Measurements from ENCODE around the gene COX10. TPM values are rescaled to one million over a fixed set of nuclear protein-coding genes. Genes with fewer than 3 reads are reported as not detected.

The COX10 gene
- total RNA-seq, 1 donor from 2014 or later, result 8.7 TPM

- ATAC-seq (no peak), DNase-seq (ENCODE audit: low spot score) (no peak)
- intact Hi-C loops (cut with DNase I), result no loop called here
Observed at GRCh38 chr17:14067347-14067746, 2.0 kb upstream of the COX10 start.

DNA sequence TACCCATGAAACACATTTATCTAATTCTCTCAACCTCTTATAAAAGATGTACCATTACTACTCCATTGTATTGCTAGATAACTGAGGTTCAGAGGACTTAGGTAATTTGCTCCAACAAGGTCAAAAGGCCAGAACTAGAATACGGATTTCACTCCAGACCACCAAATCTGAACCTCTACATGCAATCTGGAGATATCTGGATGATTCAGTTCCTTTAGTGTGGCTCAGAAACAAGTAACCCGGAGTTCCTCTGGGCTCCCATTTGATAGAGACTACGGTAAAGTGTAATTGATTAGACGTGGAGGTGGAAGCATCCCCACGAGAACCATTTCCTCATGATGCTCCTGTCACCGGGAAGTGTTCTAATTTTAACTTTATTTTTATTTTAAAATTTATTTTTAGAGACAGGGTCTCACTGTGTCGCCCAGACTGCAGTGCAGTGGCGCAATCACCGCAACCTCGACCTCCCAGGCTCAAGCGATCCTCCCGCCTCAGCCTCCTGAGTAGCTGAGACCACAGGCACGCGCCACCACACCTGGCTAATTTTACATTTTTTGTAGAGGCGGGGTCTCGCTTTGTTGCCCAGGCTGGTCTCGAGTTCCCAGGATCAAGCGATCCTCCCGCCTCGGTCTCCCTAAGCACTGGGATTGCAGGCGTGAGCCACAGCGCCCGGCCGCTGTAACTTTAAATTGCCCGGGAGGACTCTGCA is 608 bp upstream of the COX10 start:
- no peak for ATAC-seq
- no peak for DNase-seq (ENCODE audit: low spot score)
- intact Hi-C loops (cut with DNase I), result no loop called here

GRCh38 chr17:14070344-14070984 is 1.2 kb downstream of the COX10 start:
- intact Hi-C loops (cut with DNase I), result no loop called here
- ATAC-seq, result no peak

GRCh38 chr17:14072881-14073280 is 3.6 kb downstream of the COX10 start:
- no peak for DNase-seq (ENCODE audit: low spot score)
- intact Hi-C loops (cut with DNase I), result no loop called here
- ATAC-seq, result no peak

More at GRCh38 chr17:14070344-14070984, 1.2 kb downstream of the COX10 start:
- DNase-seq (ENCODE audit: low spot score), result no peak

DNA sequence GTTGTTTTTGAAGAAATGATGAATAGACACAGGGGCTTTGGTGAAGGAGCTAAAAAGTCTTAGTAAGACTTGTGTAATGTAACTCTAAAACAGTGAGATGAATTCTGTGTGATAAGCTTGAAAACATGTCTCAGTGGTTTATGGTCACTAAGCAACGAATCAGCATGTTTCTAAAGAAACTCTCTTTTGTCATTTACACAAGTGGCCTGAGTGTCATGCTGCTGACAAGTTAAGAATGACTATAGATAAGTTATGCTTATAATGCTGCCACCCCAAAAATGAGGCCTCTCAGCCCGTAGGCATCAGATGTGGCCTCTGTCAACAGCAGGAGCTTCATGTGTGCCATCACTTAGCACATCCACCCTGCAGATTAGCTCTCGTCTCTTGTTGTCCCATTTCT is 8.7 kb downstream of the COX10 start:
- intact Hi-C loops (cut with DNase I), result no loop called here
- DNase-seq (ENCODE audit: low spot score) (no peak), ATAC-seq (no peak)

- ATAC-seq (no peak), DNase-seq (ENCODE audit: low spot score) (no peak)
- intact Hi-C loops (cut with DNase I), result no loop called here
Observed at GRCh38 chr17:14080847-14081251, 11.5 kb downstream of the COX10 start.

DNA sequence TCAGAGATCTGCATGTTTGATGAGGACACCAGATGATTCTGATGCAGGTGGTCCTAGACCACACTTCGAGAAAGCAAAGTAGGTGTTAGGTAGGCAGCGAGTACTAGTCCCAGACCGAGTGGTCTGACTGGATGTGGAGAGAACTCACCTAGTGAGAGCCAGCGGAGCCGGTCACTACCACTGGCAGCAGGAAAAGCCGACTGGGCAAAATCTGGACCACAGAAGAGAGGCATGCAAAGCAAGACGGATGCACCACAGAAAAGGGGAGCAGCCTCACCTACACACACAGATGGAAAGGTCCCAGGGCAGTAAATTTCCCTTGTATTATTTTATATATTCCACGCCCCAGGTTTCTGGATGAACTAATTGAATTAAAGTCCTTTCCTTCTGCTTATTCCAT is 13.5 kb downstream of the COX10 start:
- intact Hi-C loops (cut with DNase I), result no loop called here
- DNase-seq (ENCODE audit: low spot score) (no peak), ATAC-seq (no peak)

DNA sequence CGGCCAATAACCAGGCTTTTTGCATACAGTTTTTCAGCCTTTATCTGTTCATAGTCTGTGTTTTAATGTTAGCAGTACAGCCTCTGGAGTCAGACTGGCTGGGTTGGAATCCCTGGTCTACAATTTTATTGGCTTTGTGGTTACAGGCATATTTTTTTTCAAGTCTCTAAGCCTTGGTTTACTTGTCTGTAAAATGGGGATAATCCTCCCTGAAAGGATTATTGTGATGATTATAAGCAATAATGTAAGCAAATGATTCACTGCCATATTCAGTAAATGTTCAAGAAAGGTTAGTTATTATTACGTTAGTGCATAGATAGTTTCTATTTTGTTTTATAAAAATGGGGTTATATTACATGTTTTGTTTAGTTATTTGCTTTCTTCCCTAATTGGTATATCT is 15.7 kb downstream of the COX10 start:
- intact Hi-C loops (cut with DNase I), result no loop called here
- DNase-seq (ENCODE audit: low spot score) (no peak), ATAC-seq (no peak)

DNA sequence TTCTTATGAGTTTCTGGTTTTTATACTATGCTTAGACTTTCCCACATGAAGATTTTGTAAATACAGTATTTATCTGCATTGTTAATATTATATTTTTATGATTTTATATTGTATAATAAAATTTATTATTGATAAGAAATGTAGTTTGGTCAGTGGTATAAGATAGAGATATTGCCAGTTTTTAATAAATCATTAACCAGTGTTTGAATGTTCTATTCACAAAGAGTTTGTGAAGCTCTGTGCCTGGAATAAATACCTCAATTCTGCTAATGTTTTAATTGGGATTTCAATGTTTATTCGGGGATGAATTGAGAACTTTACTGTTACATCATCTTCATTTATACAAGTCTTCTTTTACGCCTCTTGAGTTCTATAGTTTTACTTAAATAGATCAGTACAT is 16.9 kb downstream of the COX10 start:
- intact Hi-C loops (cut with DNase I), result no loop called here
- ATAC-seq (no peak), DNase-seq (ENCODE audit: low spot score) (no peak)

- ATAC-seq (no peak), DNase-seq (ENCODE audit: low spot score) (no peak)
- intact Hi-C loops (cut with DNase I), result no loop called here
Observed at GRCh38 chr17:14089179-14089578, 19.9 kb downstream of the COX10 start.

- no peak for DNase-seq (ENCODE audit: low spot score)
- ATAC-seq, result no peak
- intact Hi-C loops (cut with DNase I), result no loop called here
Observed at GRCh38 chr17:14091367-14091766, 22.1 kb downstream of the COX10 start.

- intact Hi-C loops (cut with DNase I), result no loop called here
- no peak for DNase-seq (ENCODE audit: low spot score)
- no peak for ATAC-seq
Observed at GRCh38 chr17:14092808-14093207, 23.5 kb downstream of the COX10 start.

DNA sequence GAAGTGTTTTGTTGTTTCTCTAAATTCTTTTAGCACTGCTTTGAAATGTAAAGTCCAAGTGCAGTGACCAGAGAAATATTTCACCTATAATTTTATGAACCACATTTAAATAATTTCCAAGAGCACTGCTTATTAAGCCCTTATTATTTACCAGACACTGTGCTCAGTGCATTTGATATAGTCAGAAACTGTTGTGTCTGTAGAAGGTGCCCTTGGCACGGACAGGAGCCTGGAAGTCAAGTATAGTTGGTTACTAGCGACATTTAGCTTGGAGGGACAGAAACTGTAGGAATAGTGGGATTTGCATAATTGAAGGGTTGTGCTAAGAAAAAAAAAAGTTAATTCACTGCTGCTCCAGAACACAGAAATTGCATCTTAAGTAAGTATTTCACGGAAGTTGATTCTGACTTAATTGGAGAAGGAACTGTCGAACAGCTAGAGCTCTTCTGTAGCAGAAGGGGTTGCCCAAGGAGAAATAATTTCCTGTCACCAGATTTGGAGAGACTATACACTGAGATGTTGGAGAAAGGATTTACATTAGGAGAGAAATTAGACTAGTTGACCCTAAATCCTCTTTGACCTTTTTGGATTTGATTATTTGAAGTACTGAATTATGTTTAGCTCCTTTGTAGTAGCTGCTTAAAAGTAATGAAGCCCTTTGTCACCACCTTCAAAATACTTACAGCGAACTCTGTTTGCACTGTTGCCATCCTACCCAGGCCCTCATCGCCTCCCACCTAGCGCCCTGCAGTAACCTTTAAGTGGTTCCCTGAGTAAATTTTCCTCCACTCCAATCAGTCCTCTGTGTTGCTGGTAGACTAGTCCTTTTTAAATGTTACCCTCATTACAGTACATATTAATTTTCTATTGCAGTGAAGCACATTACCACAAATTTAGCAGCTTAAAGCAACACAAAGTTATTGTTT is 25.6 kb downstream of the COX10 start:
- intact Hi-C loops (cut with DNase I), result no loop called here
- no peak for DNase-seq (ENCODE audit: low spot score)
- no peak for ATAC-seq

GRCh38 chr17:14095631-14096030 is 26.3 kb downstream of the COX10 start:
- DNase-seq (ENCODE audit: low spot score) (no peak), ATAC-seq (no peak)
- intact Hi-C loops (cut with DNase I), result no loop called here

- no peak for ATAC-seq
- DNase-seq (ENCODE audit: low spot score), result no peak
- intact Hi-C loops (cut with DNase I), result no loop called here
Observed at GRCh38 chr17:14098246-14098645, 28.9 kb downstream of the COX10 start.

DNA sequence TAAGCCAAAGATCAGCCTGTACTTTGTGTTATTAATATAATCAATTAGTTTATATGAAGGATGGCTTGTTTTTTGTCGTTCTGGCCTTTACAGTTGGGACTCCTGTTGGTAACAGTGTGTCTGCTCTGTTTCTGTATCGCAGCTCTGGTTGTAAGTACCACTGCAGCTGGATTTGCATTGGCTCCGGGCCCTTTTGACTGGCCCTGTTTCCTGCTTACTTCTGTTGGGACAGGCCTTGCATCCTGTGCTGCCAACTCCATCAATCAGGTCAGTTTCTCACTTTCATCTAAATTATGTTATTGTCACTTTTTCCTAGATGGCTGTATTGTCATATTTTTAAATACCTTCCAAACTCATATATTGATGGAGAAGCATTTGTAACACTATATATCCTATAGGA is 32.7 kb downstream of the COX10 start:
- intact Hi-C loops (cut with DNase I), result no loop called here
- DNase-seq (ENCODE audit: low spot score) (no peak), ATAC-seq (no peak)

DNA sequence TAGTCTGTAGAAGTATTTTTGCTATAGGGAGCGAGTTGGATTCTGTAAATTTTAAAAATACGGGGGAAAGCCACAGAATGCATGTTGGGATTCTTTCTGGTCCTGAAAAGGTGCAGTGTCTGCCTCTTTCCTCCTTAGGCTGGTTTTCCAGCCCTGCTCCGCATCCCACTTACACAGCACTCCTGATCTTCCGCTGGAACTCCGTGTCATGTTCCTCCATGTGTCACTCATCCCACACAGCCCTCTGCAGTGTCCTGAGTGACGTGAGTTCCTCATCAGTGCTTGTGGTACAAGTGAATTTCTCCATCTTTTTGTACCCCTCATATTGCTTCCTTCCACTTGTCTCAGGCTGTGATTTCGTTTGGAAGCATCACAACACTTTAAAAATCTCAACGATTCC is 34.5 kb downstream of the COX10 start:
- intact Hi-C loops (cut with DNase I), result no loop called here
- DNase-seq (ENCODE audit: low spot score), result no peak
- ATAC-seq, result no peak

DNA sequence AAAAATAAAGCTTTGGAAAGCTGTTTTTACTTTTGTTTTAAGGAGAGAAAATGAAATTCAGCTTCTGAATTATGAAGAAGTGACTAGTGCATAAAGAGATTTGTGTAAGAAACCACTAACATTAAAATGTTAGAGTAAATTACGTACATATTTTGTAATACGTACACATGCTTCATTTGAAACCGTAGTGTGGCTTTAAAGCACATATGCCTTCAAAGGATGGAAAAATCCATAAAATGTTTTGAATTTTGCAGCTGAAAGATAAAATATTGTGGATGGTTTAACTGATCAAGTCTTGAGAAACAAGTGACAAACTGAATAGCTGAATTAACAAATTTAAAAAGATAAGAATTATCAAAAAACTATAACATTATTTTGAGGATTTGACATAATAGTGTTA is 35.4 kb downstream of the COX10 start:
- intact Hi-C loops (cut with DNase I), result no loop called here
- DNase-seq (ENCODE audit: low spot score) (no peak), ATAC-seq (no peak)

DNA sequence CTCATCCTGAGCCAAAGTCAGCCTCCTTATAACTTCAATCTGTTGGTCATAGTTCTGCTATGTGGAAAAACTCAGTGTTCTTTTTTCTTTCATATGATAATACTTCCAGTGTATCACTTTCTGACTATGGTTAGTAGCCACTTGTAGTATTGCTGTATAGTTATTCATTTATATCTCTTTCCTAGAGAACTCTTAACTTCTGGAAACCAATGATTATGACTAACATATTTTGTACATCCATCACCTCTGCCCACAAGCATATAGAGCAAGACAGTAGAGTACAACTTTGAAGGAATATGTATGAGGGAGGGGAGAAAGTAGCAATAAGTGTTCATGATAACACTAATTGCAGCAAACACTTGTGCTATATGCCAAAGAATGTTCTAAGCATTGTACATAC is 38.6 kb downstream of the COX10 start:
- intact Hi-C loops (cut with DNase I), result no loop called here
- ATAC-seq (no peak), DNase-seq (ENCODE audit: low spot score) (no peak)

DNA sequence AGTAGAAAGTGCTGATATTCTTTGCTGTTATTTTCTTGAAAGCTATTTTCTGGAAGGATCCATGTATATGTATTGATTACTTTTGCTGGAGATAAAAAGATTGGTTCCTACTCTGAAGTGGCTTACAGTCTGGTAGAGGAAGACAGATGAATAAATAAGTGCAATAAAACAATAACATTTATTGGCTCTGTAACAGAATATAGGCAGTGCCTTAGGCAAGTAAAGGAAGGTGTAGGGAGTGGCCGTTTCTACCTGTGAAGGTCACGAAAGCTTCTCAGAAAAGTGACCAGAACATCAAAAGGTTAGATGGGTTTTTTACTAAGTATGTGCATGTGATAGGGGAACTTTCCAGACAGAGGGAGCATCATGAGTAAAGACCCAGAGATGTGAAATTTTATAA is 43.1 kb downstream of the COX10 start:
- intact Hi-C loops (cut with DNase I), result no loop called here
- DNase-seq (ENCODE audit: low spot score) (no peak), ATAC-seq (no peak)

Data from sciatic nerve (tissue), 2 donors.